Fibroblast of the conjunctiva (primary cell): Measurements from ENCODE around the gene BICC1.

Experiments used
- DNase-seq: peaks from one replicate; pipeline ENCODE4 v3.0.0-alpha.2; 2010; ENCODE audit warnings: low read depth

BICC1 gene

GRCh38 chr10:58599927-58600553 lies 87.4 kb downstream of the BICC1 start:
- DNase-seq, result no peak

- DNase-seq, result no peak
These were observed 95.7 kb downstream of the BICC1 start for GRCh38 chr10:58608351-58608750.

- peak; percentile 22 for DNase-seq
These were observed 96.3 kb downstream of the BICC1 start for GRCh38 chr10:58608826-58609531.

DNA sequence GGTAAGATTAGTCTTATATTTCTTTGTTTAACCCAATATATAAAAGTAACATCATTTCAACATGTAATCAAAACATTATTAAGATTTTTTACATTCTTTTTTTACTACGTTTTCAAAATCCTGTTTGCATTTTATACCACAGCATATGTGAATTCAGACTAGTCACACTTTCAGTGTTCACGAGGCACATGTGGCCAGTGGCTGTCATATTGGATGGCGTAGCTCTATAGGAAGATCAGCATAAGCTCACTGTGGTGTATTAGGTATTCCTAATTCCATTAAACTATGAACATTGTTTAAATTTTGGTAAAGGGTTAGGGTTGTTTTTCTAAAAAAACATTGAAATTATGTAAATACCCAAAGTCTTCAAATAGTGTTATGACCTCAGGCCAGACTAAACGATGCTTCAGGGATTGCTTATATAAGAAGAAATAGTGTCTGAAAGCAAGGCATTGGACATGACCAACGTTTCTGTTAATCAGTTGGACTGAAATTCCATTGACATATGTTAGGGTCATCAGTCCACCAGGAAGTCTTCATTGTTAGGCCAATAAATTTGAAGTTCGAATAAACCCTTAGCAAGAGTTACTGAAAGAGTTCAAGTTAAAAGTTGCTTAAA lies 97.0 kb downstream of the BICC1 start:
- DNase-seq, result no peak

- DNase-seq, result no peak
These were observed 102.7 kb downstream of the BICC1 start for GRCh38 chr10:58615237-58615935.

GRCh38 chr10:58618158-58618676 lies 105.5 kb downstream of the BICC1 start:
- DNase-seq, result no peak

DNA sequence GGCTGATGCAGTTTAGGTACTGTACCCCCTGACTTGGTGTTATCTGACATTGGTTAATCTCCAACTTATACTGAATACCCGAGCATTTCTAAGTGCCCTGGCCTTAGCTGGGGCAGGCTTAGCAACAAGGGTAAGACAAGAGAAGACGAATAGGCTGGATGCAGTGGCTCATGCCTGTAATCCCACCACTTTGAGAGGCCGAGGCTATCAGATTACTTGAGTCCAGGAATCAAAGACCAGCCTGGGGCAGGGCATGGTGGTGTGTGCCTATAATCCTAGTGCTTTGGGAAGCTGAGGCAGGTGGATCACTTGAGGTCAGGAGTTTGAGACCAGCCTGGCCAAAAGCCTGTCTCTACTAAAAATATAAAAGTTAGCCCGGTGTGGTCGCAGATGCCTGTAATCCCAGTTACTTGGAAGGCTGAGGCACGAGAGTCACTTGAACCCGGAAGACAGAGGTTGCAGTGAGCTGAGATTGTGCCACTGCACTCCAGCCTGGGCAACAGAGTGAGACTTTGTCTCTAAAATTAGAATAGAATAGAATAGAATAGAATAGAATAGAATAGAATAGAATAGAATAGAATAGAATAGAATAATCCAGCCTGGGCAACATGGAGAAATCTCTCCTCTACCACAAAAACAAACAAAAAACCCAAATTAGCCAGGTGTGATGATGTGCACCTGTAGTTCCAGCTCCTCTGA lies 108.9 kb downstream of the BICC1 start:
- no peak for DNase-seq

GRCh38 chr10:58622246-58622645 lies 109.6 kb downstream of the BICC1 start:
- no peak for DNase-seq

DNA sequence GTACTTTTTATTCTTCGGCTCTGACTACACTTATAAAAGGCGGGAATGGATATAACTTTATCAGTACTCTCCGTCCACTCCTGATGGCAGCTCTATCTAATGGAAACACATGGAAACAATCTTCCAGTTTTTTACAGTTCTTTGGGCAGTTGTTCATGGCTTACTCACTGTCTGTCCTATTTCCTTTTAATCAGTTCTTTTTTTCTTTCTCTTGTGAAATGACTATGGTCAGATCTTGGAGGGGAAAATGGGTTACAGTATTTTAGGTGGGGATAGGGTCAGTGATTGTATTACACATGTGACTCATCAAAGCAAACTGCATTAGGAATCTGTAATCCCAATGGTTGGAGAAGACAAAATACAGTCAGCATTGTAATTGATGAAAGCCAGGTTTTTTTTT lies 112.4 kb downstream of the BICC1 start:
- DNase-seq, result peak; percentile 52

DNA sequence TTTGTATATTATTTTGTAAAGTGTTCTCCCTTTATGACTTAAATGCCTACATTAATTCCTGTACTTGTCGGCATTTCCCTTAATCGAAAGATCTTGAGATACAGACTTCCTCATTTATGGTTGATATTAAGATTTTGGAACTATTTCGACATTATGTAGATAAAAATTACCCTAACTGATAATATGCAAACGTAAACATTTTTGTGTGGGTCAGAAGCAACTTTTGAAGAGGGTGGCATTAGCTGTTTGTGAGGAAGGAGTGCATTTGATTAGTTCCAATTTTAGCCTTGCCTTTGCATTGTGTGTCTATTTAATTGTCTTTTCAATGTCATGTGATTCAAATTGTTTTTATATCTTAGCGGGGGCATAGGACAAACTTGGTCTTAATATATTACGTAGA lies 114.7 kb downstream of the BICC1 start:
- DNase-seq, result no peak

DNA sequence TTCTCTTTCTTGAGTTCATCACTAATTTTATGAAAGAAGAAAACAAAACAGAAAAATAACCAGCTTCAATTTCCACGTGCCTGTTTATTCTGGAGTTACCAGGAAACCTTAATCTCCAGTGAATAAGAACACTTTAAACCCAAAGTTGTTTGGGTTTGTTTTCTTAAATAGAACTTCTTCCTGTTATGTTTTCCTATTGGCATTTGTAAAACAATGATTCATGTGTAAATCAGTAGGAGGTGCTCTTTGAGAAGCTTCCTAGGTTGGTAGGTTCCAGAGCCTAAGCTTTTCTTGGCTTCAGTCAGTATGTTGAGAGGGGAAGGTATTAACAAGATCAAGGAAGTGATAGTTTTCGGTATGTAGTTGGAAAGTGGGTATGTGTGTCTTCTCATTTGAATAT lies 119.0 kb downstream of the BICC1 start:
- DNase-seq, result no peak

DNA sequence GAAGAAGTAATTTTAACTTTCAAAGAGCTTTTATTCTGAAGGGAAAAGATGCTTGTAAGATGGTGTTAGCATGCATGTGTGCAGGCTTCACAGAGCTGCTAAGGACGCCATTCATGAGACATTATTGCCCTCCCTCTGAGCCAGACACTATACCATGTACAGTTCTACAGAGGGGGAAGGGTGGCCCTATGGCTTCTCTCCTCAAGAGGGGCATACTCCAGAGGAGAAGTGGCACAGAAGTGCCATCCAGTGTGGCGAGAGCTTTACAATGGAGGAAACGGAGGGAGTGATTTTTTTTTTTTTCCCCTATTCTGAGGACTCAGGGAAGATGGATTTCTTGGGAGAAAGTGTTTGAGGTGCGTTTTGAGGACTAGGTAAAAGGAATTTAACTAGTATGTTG lies 119.5 kb downstream of the BICC1 start:
- DNase-seq, result no peak

DNA sequence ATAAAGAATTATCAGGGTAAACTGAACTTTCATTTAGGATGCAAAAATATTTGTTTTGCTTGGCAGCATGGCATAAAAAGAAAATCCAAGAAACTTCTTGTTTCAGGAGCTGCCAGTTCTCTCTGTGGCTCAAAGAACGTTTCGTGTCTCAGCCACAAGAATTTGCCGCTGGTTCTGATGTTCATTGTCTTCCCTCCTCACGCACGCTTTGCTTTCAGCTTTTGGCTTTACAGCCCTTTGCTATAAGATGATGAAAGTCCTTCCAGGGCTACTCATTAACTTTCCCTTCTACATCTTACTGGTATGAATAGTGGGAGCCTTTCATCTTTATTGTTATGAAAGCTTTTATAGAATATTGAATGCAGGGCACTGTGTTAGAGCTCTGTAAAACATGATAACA lies 124.7 kb downstream of the BICC1 start:
- DNase-seq, result no peak

- DNase-seq, result no peak
These were observed 125.7 kb downstream of the BICC1 start for GRCh38 chr10:58638388-58638787.

DNA sequence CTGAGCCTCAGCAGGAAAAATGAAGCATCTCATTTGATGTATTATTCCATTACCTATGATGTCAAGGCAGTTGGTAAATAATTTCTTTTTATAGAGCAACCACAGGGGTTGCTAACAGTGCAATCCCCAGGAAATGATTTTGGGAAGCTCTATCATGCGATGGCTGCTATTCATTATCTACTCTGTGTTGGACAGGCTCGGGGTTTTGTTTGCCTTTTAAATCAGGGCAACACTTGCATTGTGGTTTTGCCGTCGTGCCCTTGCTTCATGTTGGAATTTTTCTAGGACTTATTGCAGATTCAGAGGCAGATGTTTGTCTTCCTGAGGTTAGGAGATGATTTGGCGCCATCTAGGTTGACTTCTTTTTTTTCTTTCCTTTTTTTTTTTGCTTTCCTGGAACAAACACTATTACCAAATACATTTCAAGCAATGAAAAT lies 128.4 kb downstream of the BICC1 start:
- peak; percentile 85 for DNase-seq

- DNase-seq, result no peak
These were observed 129.0 kb downstream of the BICC1 start for GRCh38 chr10:58641708-58642107.

DNA sequence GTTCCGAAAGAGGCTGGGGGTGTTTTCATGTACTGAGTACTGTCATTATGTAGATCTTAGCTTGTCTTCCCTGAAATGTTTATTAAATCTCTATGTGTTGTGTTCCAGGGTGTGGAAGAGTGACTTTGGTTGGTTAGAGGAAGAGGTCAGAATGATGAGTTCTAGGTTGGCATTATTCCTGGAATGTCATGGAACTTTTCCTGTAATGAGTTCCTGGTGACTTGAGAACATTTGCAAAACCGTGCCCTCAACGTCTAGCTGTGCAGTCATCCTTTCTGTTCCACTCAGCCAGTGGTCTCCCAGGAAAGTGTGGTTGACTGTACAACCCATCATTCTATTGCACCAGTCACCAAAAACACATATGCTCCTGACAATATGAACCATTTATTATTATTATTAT lies 129.6 kb downstream of the BICC1 start:
- no peak for DNase-seq

DNA sequence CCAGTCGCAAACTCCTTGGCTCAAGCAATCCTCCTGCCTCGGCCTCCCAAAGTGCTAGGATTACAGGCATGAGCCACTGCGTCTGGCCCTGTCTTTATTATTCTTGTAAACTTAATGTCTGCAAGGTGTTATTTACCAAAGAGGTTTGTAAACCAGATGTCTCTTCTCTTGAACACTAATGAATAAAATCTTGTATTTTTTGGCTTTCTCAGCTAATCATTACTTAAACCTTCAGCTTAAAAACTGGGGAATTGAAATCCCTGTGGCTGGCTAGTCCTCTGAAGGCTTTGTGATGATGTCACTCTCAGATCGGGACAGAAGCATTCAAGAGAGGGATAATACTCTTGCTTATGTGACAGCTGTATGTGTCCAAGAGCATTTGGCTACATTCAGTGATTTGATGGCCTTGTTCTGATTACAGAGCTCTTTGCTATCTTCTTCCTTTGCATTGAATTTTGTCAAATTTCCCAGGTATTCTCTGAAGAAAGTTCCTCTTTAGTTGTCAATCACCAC lies 130.3 kb downstream of the BICC1 start:
- DNase-seq, result no peak

GRCh38 chr10:58644311-58644710 lies 131.6 kb downstream of the BICC1 start:
- DNase-seq, result no peak

GRCh38 chr10:58645416-58646146 lies 132.9 kb downstream of the BICC1 start:
- no peak for DNase-seq
